Measurements from ENCODE around the gene TSPAN3. TPM values are rescaled to one million over a fixed set of nuclear protein-coding genes. Genes with fewer than 3 reads are reported as not detected.

Gene TSPAN3
- total RNA-seq, 1 experiment from 2014 or later = 84.9 TPM

DNA sequence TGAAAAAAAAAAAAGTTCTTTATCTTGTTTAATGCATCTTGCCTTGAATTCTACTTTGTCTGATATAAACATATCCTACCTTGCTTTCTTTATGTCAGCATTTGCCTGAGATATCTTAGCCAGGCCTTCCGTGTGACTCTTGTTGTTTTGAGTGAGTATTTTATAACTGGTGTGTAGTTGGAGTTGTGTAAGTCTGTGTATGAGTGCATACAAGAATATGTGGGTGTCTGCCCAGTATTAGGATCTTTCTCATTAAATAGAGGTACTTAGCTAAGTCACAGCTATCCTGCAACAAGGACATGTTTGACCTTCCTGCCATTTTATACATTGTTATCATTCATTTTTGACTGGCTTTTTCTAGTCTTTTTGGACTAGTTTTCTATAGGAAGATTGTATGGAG, 22.5 kb upstream of the TSPAN3 start (continued):
- TF ChIP-seq, protein P1, sequence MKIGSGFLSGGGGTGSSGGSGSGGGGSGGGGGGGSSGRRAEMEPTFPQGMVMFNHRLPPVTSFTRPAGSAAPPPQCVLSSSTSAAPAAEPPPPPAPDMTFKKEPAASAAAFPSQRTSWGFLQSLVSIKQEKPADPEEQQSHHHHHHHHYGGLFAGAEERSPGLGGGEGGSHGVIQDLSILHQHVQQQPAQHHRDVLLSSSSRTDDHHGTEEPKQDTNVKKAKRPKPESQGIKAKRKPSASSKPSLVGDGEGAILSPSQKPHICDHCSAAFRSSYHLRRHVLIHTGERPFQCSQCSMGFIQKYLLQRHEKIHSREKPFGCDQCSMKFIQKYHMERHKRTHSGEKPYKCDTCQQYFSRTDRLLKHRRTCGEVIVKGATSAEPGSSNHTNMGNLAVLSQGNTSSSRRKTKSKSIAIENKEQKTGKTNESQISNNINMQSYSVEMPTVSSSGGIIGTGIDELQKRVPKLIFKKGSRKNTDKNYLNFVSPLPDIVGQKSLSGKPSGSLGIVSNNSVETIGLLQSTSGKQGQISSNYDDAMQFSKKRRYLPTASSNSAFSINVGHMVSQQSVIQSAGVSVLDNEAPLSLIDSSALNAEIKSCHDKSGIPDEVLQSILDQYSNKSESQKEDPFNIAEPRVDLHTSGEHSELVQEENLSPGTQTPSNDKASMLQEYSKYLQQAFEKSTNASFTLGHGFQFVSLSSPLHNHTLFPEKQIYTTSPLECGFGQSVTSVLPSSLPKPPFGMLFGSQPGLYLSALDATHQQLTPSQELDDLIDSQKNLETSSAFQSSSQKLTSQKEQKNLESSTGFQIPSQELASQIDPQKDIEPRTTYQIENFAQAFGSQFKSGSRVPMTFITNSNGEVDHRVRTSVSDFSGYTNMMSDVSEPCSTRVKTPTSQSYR (CRISPR knock-in tag; IDR thresholded peaks at IDR 0.05) = no peak
- TF ChIP-seq NR1H2 (CRISPR knock-in tag; IDR thresholded peaks at IDR 0.05) (no peak), ZNF532 (CRISPR knock-in tag; IDR thresholded peaks at IDR 0.05; ENCODE audit: borderline replicate concordance) (no peak), ETV6 (CRISPR knock-in tag; IDR thresholded peaks at IDR 0.05) (no peak), ATF3 (CRISPR knock-in tag; conservative IDR thresholded peaks at IDR 0.05) (no peak), ZNF263 (CRISPR knock-in tag; IDR thresholded peaks at IDR 0.05; ENCODE audit: low read depth) (no peak), FOXJ3 (CRISPR knock-in tag; IDR thresholded peaks at IDR 0.05; ENCODE audit: borderline replicate concordance) (no peak), CREB1 (CRISPR knock-in tag; IDR thresholded peaks at IDR 0.05) (no peak)
- TF ChIP-seq, protein P2, sequence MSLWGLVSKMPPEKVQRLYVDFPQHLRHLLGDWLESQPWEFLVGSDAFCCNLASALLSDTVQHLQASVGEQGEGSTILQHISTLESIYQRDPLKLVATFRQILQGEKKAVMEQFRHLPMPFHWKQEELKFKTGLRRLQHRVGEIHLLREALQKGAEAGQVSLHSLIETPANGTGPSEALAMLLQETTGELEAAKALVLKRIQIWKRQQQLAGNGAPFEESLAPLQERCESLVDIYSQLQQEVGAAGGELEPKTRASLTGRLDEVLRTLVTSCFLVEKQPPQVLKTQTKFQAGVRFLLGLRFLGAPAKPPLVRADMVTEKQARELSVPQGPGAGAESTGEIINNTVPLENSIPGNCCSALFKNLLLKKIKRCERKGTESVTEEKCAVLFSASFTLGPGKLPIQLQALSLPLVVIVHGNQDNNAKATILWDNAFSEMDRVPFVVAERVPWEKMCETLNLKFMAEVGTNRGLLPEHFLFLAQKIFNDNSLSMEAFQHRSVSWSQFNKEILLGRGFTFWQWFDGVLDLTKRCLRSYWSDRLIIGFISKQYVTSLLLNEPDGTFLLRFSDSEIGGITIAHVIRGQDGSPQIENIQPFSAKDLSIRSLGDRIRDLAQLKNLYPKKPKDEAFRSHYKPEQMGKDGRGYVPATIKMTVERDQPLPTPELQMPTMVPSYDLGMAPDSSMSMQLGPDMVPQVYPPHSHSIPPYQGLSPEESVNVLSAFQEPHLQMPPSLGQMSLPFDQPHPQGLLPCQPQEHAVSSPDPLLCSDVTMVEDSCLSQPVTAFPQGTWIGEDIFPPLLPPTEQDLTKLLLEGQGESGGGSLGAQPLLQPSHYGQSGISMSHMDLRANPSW (CRISPR knock-in tag; conservative IDR thresholded peaks at IDR 0.05; ENCODE audit: low read depth) = no peak
- TF ChIP-seq, protein P3, sequence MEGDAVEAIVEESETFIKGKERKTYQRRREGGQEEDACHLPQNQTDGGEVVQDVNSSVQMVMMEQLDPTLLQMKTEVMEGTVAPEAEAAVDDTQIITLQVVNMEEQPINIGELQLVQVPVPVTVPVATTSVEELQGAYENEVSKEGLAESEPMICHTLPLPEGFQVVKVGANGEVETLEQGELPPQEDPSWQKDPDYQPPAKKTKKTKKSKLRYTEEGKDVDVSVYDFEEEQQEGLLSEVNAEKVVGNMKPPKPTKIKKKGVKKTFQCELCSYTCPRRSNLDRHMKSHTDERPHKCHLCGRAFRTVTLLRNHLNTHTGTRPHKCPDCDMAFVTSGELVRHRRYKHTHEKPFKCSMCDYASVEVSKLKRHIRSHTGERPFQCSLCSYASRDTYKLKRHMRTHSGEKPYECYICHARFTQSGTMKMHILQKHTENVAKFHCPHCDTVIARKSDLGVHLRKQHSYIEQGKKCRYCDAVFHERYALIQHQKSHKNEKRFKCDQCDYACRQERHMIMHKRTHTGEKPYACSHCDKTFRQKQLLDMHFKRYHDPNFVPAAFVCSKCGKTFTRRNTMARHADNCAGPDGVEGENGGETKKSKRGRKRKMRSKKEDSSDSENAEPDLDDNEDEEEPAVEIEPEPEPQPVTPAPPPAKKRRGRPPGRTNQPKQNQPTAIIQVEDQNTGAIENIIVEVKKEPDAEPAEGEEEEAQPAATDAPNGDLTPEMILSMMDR (IDR thresholded peaks at IDR 0.05) = no peak

DNA sequence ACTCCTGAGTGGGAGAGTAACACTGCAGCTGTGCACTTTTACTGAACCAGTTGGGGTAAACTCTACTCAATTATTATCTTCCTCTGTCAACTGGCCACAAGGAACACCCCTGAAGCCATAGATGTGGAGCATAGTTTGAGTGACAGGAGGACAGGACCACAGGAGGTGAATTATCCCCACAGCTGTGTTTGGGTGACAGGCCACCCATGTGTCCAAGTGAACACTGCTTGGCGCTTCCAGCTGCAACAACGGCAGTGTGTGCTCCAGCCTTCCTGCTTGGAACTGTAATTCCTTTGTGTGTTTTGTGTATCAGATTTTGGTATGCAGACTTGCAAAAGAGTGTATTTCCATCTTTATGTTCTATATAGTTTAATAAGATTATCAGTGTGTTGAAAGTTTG, 20.2 kb upstream of the TSPAN3 start:
- ChIA-PET CTCF (interaction anchor here (1.4 to 1.5 kb wide), 2 partner anchors 56 to 452 kb away, joined by 4 to 5 read pairs; no protein-coding TSS in a partner anchor), POLR2A (no interaction called here)
- no peak for ATAC-seq
- Mint-ChIP-seq H3K27ac (no peak overlapping the region), H3K36me3 (no peaks in the 10 kb centered on the region), H3K4me1 (no peaks in the 10 kb centered on the region), H3K4me3 (no peak overlapping the region), H3K27me3 (ENCODE audit: low read depth) (0 out of 2 replicates have a peak, but pooled peaks cover 1% of the 10 kb centered on the region), H3K9me3 (peaks cover 4% of the 10 kb centered on the region)
- TF ChIP-seq NFYB (CRISPR knock-in tag; conservative IDR thresholded peaks at IDR 0.05; ENCODE audit: low read depth) = no peak
- no peak for TF ChIP-seq SOX15 (CRISPR knock-in tag; IDR thresholded peaks at IDR 0.05)
- TF ChIP-seq, protein P4, sequence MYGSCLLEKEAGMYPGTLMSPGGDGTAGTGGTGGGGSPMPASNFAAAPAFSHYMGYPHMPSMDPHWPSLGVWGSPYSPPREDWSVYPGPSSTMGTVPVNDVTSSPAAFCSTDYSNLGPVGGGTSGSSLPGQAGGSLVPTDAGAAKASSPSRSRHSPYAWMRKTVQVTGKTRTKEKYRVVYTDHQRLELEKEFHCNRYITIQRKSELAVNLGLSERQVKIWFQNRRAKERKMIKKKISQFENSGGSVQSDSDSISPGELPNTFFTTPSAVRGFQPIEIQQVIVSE (CRISPR knock-in tag; IDR thresholded peaks at IDR 0.05; ENCODE audit: borderline replicate concordance) = no peak
- no peak for TF ChIP-seq ZNF512 (CRISPR knock-in tag; IDR thresholded peaks at IDR 0.05; ENCODE audit: borderline replicate concordance)
- TF ChIP-seq NR1H2 (CRISPR knock-in tag; IDR thresholded peaks at IDR 0.05) = no peak
- TF ChIP-seq CREM (CRISPR knock-in tag; IDR thresholded peaks at IDR 0.05) = no peak
- TF ChIP-seq, protein P5, sequence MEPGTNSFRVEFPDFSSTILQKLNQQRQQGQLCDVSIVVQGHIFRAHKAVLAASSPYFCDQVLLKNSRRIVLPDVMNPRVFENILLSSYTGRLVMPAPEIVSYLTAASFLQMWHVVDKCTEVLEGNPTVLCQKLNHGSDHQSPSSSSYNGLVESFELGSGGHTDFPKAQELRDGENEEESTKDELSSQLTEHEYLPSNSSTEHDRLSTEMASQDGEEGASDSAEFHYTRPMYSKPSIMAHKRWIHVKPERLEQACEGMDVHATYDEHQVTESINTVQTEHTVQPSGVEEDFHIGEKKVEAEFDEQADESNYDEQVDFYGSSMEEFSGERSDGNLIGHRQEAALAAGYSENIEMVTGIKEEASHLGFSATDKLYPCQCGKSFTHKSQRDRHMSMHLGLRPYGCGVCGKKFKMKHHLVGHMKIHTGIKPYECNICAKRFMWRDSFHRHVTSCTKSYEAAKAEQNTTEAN (CRISPR knock-in tag; IDR thresholded peaks at IDR 0.05) = no peak
- TF ChIP-seq ZNF219 (CRISPR knock-in tag; IDR thresholded peaks at IDR 0.05; ENCODE audit: borderline replicate concordance) = no peak
- no peak for TF ChIP-seq NR2C2 (CRISPR knock-in tag; IDR thresholded peaks at IDR 0.05)
- no peak for DNase-seq (ENCODE audit: low spot score)

Measured in WTC11 (cell line).